Measurements from ENCODE around the gene ETFDH. TPM values are rescaled to one million over a fixed set of nuclear protein-coding genes. Genes with fewer than 3 reads are reported as not detected.

ETFDH gene
- 14.8 and 56.4 TPM in 2 replicates for total RNA-seq (2011; cell fraction: chromatin; rRNA removed; ENCODE audit: low replicate concordance)
- total RNA-seq (2011; cell fraction: nucleolus; rRNA removed) = 8.2 and 12.4 TPM in 2 replicates
- total RNA-seq (2011; cell fraction: nucleoplasm; rRNA removed) = 20.1 and 25.6 TPM in 2 replicates
- total RNA-seq (2014; rRNA removed) (15.7 and 16.0 TPM in 2 replicates), total RNA-seq (2014; rRNA removed; fragmentation: Illumina TruSeq; extraction: Trizol) (25.9 and 30.4 TPM in 2 replicates), total RNA-seq (2015; rRNA removed; fragmentation: Illumina TruSeq; extraction: Trizol) (24.9 and 26.7 TPM in 2 replicates), total RNA-seq (2021) (21.1 and 21.7 TPM in 2 replicates), polyA plus RNA-seq (2011; rRNA removed) (21.9 and 29.8 TPM in 2 replicates), polyA plus RNA-seq (2014; fragmentation: Illumina TruSeq; extraction: Trizol) (26.2 and 33.6 TPM in 2 replicates), polyA plus RNA-seq (2014; fragmentation: Nextera tagmentation; extraction: Ambion mirVana) (10 to 100 TPM; 14.6 to 25.1 TPM), polyA plus RNA-seq (2014; rRNA removed) (27.3 and 30.7 TPM in 2 replicates), polyA minus RNA-seq (2011; rRNA and poly(A)+ RNA removed) (15.3 and 19.3 TPM in 2 replicates), Bru-seq, nascent RNA (percentile 65 among the genes with signal in this experiment), BruChase-seq, experiment 1, labeled RNA remaining after a 2-hour chase (percentile 70 among the genes with signal in this experiment), BruChase-seq, experiment 2, labeled RNA remaining after a 6-hour chase (percentile 71 among the genes with signal in this experiment)
- 10.7 and 15.5 TPM in 2 replicates for polyA plus RNA-seq (2011; cell fraction: cytosol; rRNA removed)
- polyA plus RNA-seq (2011; cell fraction: nucleus; rRNA removed) = 23.8 and 26.2 TPM in 2 replicates
- polyA plus RNA-seq (2012) = 13.9 and 19.5 TPM in 2 replicates
- 9.8 and 9.9 TPM in 2 replicates for polyA minus RNA-seq (2011; cell fraction: cytosol; rRNA and poly(A)+ RNA removed)
- polyA minus RNA-seq (2011; cell fraction: nucleus; rRNA and poly(A)+ RNA removed) = 5.4 and 14.3 TPM in 2 replicates
- long read RNA-seq, experiment 1, transcript ETFDH-206 (13 exons, 3,282 nt) = major isoform, 39 of 62 reads
- long read RNA-seq, experiment 1, transcript ETFDH-201 (12 exons, 1,903 nt) = minor isoform, 8 of 62 reads
- long read RNA-seq, experiment 1, partial matches to known transcripts = 3 of 62 reads
- long read RNA-seq, experiment 1, other reads (novel, unspliced or antisense) = 8 of 62 reads
- long read RNA-seq, experiment 2, transcript ETFDH-206 (13 exons, 3,282 nt) = major isoform, 8 of 13 reads
- long read RNA-seq, experiment 2, partial matches to known transcripts = 2 of 13 reads
- long read RNA-seq, experiment 2, other reads (novel, unspliced or antisense) = 2 of 13 reads
- long read RNA-seq, experiment 3, transcript ETFDH-206 (13 exons, 3,282 nt) = major isoform, 10 of 21 reads
- long read RNA-seq, experiment 3, partial matches to known transcripts = 3 of 21 reads
- long read RNA-seq, experiment 3, other reads (novel, unspliced or antisense) = 3 of 21 reads

GRCh38 chr4:158671915-158672806, at the start of gene ETFDH:
Gene ETFDH, plus strand, starts transcription at chr4:158672296. Its CDS starts 161 bp downstream, at chr4:158672457.
- peak; percentile 94 to 99 (median 96) for DNase-seq (ENCODE audit: extremely low read depth in 1 of 4, low spot score in 3 of 4)
- ChIA-PET POLR2A (interaction anchor here (0.6 to 0.7 kb wide), 2 partner anchors 19 to 535 kb away, joined by 3 to 4 read pairs; no protein-coding TSS in a partner anchor), CTCF (ENCODE audit: low intra/inter-chr PET ratio) (interaction anchor here (0.7 kb wide), 1 partner anchor 45 kb away, joined by 3 read pairs; no protein-coding TSS in a partner anchor)
- H2AFZ ChIP-seq (ENCODE audit: low read depth, low read length) = peak within 1 kb of the TSS; percentile 96
- no TSS peak for BruUV-seq (replicated peaks)
- no peaks in the 10 kb centered on the region for H4K20me1 ChIP-seq (replicated peaks; ENCODE audit: control insufficient read depth, insufficient read depth, low read length)
- under 1% methylated on average over 54 of the region's 60 CpGs for WGBS (ENCODE audit: insufficient coverage, low coverage, missing lambda C conversion rate)
- peak within 1 kb of the TSS; percentile 92 for H3K4me3 ChIP-seq
- no peaks in the 10 kb centered on the region for H3K9me1 ChIP-seq (ENCODE audit: control insufficient read depth, insufficient read depth, low read length)
- no peaks in the 10 kb centered on the region for H3K9me3 ChIP-seq (replicated peaks; ENCODE audit: control insufficient read depth, insufficient read depth, low read depth, low read length)
- peak within 1 kb of the TSS; percentile 74 to 96 for H3K9ac ChIP-seq (ENCODE audit: insufficient read depth in 1 of 2, low read depth in 2 of 2, low read length in 2 of 2)
- peaks cover 38% of the 10 kb centered on the region for H3K79me2 ChIP-seq (ENCODE audit: control insufficient read depth, insufficient read depth, low read length)
- FAIRE-seq = peak; percentile 98
- H3K27ac ChIP-seq (ENCODE audit: extremely low read depth, low read depth, low read length) = peak within 1 kb of the TSS; percentile 81
- ATAC-seq = peak; percentile 87
- no peaks in the 10 kb centered on the region for H3K27me3 ChIP-seq (ENCODE audit: control insufficient read depth in 2 of 2, insufficient read depth in 2 of 2, low read length in 2 of 2)
- peaks cover 5% of the 10 kb centered on the region; the same call in 2 of the 3 replicates for H3K36me3 ChIP-seq (ENCODE audit: control insufficient read depth, insufficient read depth, low read length)
- intact Hi-C loops (cut with micrococcal nuclease) (loop anchor here (2.0 to 5.0 kb wide), 2 partner anchors 51 to 95 kb away; partner anchors contain the start of genes FNIP2 and PPID), in situ Hi-C loops (cut with MboI) (no loop called here)
- peaks cover 9 to 16% of the 10 kb centered on the region in 2 experiments; a peak in 4 of 5 replicates for H3K4me1 ChIP-seq (replicated peaks in 1 of 2; ENCODE audit: control insufficient read depth in 2 of 2, insufficient read depth in 2 of 2, low read length in 2 of 2)
- H3K4me2 ChIP-seq (ENCODE audit: insufficient read depth, low read length) = peak within 1 kb of the TSS; percentile 91
- TF ChIP-seq PRMT5 (CRISPR knock-in tag; IDR thresholded peaks at IDR 0.05) (no peak), NR3C1 (CRISPR knock-in tag; IDR thresholded peaks at IDR 0.05) (no peak), SMAD4 (CRISPR knock-in tag; conservative IDR thresholded peaks at IDR 0.05) (peak; percentile 90), TRIM25 (IDR thresholded peaks at IDR 0.05; ENCODE audit: borderline replicate concordance) (no peak), CUX1 (CRISPR knock-in tag; IDR thresholded peaks at IDR 0.05) (no peak)

Measured in K562 (cell line).